NCI-H446 treated with DMSO at 0.1 percent for 48 hours (cell line): Measurements from ENCODE around the gene SMC4.
"Not testable (repeated sequence)": the region's sequence is repeated elsewhere in the genome, so short reads cannot be mapped to it uniquely, and the experiment has no call there.

ENCODE experiments used
- DNase-seq: peaks from one replicate; lab custom pipeline; 2025; lab: John Stamatoyannopoulos, UW

SMC4 gene

DNA sequence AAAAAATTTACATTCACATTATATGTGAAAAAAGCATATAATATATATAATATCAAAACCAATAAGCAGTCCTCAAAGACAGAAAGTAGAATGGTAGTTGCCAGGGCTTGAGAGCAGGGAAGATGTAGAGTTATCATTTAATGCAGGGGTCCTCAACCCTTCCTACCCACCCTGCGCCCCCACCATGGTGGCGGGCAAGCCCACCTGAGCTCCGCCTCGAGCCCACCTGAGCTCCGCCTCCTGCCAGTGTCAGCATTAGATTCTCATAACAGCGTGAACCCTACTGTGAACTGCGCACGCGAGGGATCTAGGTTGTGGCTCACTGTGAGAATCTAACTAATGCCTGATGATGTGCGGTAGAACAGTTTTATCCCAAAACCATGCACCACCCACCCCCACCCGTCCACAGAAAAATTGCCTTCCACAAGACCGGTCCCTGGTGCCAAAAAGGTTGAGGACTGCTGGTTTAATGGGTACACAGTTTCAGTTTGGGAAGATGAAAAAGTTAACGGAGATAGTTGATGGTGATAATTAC lies 47.1 kb downstream of the SMC4 start:
- DNase-seq: no peak

DNA sequence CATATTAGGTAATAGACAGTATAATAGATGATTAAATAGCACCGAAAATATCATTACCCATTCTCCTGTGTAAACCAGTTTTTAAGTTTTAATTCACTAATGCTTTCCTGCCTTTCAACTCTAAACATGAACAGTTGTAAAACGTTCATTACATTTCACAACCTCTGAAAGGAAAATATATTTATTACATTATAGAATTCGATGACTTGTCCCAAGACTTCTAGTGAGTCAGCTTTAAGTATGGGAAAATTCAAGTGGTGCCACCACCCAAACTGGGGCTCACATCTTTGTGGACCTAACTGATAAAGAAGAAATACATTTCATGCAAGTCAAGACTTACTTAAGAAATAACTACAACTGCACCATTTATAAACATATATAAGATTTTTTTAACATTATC lies 48.1 kb downstream of the SMC4 start:
- DNase-seq: no peak

DNA sequence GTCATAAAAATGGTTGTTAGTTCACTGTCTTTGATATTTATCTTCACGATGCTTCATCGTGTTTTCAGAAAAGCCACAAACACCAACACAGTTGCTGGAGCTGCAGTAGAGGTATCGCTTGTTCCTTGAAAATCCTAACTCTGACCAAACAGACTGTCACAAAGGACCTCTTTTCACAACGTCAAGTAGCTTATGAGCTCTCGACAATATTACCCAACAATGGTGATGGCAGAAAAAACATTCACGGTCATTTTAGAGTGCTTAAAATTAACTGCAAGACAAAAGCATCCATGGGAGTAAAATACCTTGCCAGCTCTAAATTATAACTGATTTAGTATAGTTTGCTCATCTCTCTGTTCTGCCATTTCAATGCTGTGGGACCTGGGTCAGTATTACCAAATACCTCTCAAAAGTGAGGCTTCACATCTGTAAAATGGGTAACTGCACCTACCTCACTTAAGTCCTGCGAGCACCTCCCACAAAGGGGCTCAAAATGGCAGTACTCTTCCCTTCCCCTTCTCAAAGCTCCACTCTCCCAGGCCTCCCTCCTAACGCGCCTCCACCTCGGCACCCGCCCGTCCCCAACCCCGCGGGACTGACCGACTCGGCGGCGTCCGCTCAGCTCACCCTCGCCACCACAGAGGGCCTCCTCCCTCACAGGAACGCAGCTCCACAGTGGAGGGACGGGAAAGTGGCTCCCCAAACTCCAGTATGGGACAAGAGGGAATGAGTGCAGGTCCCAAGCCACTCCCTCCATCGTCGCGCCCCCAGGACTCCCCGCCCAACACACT lies 49.6 kb downstream of the SMC4 start:
- DNase-seq: no peak

DNA sequence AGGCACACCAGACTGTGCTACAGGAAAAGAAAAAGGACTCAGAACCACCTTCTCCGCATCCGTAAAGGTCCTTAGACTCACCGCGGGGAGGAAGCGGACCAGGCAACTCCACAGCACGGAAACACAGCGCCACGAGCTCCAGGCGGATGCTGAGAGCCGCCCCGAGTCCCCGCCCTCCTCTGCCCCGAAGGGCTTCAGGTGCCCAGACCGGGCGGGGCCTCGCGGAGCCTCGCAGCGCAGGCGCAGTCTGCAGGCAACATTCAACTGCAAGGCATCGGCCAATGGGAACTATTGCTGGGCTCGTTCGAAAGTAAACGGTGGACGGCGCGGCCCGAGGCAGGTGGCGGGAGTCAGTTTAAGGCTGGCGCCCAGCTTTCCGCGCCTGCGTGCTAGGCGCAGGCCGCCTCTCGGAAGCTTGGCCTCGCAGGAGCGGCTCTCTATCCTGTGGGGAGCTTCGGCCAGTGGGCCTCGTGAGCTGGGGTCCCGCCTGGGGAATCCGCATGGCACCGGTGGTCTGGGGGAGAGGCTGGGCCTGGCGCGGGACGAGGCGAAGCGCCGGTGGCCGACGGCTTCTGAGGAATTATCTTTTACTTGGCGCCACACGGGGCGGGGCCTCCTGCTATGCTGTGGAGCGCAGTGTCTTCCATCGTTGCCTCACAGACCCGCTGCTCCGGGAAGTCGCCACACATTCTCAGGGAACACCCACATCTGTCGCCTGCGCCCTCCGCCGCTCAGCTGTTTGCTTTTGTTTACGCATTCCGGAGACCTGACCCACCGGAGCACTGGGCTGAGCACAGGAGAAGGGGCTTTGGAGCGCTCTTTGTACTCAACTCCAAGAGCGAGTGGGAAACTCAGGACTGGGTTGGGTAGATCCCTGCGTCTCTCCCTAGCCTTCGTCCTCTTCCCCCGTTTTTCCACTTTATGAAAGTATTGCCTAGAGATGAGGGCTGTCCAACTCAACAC lies 50.5 kb downstream of the SMC4 start, which contains the start of gene TRIM59:
Gene TRIM59 (minus strand): TSS at position 151 of the 963 bp plus-strand sequence. CDS start 10,603 bp downstream, outside the sequence.
- DNase-seq: no peak

DNA sequence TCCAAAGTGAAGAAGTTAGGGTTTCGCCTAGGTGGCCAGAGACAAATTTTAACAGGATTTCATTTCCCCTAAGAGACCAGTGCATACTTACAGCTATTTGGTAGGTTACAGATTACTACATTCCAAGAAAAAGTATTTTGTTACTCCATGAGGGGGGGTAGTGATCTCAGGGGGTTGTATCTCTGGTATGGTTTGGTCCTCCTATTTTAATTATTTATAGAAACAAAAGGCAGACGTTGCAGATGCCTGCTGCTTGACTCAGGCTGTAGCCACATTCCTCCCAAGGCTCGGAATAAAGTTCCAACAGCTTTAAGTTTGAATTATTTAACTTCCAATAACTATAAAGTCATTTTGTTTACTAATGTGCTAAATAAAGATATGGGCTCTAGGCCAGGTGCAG lies 51.4 kb downstream of the SMC4 start:
- DNase-seq: no peak

DNA sequence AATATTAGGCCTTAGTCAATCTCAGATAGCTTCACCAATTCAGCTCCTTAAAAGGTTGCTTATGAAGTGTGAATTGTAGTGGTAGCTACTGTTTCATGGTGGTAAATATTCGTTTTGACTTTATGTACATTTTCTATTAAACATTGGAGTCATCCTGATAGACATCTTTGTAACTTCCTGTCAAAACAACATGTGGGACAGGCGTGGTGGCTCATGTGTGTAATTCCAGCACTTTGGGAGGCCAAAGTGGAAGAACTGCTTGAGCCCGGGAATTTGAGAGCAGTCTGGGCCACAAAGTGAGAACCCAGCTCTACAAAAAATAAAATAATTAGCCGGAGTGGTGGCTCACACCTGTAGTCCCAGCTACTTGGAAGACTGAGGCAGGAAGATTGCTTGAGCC lies 52.2 kb downstream of the SMC4 start:
- DNase-seq: no peak

DNA sequence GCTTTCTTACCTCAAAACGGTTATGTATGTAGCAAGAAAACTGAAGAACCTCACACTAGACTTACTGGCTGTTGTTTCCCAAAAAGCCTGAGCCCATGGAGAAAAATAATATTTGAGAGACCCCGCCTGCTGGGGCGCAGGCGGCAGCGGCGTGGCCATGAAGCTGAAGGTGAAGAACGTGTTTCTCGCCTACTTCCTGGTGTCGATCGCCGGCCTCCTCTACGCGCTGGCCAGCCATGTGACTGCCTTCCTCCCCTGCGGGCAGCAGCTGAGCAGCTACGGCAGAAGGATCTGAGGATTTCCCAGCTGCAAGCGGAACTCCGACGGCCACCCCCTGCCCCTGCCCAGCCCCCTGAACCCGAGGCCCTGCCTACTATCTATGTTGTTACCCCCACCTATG lies 52.8 kb downstream of the SMC4 start:
- DNase-seq: not testable (repeated sequence)

DNA sequence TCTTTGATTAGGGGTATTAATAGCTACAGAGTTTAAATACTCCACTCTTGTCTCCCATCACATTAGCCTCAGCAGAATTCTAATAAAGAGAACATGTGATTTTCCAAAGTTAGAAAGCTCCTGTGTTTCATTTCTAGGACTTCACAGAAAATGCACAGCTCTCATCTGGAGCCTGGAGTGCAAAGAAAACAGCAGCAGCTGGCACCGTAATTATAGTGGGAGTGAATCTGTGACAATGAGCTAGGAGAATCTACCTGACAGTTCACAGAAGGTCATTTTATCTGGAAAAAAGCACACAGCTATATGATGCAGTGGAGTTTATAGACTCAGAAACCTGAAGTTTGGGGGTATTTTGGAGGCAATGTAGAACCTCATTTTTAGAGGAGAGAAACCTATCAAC lies 55.5 kb downstream of the SMC4 start:
- no peak for DNase-seq

DNA sequence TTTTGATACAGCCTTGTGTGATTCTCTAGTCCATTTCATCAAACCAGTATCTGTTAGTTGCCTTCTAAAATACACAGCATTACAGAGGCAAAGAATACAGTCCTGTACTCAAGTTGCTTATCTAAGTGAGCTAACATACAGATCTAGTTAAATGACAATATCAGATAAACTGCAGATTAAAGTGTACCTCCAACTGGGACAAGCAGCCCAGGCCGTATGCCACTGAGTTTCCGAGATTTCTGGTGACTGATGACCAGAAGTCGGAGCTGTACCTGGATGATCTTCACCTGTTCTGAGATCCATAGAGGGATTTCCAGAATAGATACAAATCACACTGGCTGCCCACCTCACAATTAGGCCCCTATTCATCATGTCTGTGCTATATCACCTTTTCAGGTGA lies 56.4 kb downstream of the SMC4 start:
- no peak for DNase-seq

DNA sequence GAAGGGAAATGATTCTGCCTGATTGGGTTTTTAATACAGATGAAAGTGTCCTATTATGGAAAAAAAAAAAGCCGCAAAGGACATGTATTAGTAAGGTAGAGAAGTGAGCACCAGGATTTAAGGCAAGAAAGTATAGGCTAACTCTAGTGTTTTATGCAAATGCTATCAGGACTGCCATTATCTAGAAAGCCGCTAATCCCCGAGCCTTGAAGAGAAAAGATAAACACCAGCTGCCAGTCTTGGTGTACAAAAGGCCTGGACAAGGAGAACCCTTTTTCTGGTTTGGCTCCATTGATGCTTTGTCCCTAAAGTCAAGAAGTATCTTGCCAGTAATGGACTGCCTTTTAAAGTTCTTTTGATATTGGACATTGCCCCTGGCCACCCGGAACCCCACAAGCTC lies 58.7 kb downstream of the SMC4 start:
- DNase-seq: no peak

DNA sequence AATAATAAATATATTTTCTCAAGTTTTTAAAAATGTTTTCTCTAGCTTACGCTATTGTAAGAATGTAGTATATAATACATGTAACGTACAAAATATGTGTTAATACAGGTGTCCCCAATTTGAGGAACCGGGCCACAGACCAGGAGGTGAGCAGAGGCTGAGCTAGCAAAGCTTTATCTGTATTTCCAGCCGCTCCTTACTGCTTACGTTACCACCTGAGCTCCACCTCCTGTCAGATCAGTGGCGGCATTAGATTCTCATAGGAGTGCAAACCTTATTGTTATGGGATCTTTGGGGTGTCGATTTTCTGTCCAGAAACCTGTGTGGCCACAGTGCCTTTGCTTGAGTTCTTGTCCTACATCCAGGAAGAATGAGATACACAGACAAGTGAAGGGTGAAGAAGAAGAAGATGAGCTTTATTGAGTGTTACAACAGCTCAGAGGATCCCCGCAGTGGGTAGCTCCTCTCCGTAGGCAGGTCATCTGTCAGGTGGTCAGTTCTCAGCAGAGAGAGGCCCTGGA lies 60.1 kb downstream of the SMC4 start:
- no peak for DNase-seq

DNA sequence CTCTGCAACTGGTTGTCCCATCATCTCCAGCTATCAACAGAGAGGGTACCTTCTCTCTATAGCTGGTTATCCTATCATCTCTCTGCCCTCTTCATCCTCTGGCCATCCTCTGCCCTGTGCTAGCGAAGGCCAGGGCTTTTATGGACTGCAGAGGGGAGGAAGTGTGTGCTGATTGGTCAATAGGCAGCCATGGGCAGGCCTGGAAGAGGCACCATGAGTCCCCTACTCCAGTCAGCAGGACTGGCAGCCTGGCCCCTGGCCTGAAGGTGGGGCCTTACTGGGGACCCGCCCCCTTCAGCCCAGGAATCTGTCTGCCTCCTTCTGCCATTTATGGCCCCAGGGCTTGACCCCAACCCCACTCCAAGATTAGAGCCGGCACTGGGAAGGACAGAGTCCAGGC lies 60.6 kb downstream of the SMC4 start:
- DNase-seq: no peak

DNA sequence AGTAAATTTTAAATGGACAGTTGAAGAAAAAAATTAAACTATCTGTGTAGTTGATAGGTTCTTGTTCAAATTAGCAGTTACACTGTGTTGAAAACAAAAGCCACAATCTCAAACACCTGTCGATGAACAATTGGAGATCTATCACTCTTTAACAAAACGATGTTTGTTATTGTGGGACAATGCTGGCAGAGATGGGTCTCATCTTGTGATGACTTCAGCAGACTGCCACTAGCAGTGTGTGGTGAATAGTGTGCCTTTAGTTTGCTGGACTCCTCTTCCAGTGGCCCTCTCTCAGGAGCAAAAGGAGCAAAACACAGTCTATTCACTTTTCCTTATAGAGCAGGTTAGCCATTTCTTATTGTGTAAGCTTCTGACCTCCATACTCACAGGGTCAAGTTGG lies 64.9 kb downstream of the SMC4 start:
- no peak for DNase-seq

DNA sequence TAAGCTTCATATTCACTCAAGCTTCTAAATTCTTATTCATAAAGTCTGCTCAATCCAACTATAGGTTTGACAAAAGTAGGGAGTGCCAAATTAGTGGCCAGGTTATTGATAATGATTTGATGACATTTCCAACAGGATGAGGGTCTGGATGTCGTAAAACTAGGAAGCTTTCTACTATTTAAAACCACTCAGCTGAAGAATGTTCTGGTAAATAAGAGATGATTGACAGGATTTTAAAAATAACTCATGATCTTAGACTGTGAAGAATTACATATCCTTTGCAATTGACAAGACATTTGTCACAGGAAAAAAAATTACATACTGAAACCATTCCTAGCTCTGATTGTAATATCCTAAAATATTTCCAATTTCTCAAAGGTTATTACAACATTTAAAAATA lies 65.5 kb downstream of the SMC4 start:
- no peak for DNase-seq

DNA sequence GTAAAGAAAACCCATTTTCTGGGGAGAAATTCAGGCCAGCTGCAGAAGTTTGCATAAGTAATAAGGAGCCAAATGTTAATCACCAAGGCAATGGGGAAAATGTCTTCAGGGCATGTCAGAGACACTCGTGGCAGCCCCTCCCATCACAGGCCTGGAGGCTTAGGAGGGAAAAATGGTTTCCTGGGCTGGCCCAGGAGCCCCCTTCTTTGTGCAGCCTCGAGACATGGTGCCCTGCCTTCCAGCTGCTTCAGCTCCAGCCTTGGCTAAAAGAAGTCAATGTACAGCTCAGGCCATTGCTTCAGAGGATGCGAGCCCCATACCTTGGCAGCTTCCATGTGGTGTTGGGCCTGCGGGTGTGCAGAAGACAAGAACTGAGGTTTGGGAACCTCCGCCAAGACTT lies 70.7 kb downstream of the SMC4 start:
- DNase-seq: no peak

DNA sequence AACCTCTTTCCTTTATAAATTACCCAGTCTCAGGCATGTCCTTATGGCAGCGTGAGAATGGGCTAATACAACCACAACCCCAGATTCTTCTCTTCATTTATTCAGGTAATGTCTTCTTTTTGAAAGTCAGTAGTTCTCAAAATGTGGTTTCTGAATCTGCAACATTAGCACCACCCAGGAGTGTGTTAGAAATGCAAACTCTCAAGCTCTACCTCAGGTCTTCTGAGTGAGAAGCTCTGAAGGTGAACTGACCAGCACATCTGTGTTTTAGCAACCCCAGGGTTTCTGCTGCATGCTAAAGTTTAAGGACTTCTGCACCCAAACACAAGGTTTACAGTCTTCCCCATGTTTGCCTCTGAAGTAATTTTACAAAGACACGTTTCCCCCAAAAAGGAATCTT lies 72.4 kb downstream of the SMC4 start:
- DNase-seq: no peak

DNA sequence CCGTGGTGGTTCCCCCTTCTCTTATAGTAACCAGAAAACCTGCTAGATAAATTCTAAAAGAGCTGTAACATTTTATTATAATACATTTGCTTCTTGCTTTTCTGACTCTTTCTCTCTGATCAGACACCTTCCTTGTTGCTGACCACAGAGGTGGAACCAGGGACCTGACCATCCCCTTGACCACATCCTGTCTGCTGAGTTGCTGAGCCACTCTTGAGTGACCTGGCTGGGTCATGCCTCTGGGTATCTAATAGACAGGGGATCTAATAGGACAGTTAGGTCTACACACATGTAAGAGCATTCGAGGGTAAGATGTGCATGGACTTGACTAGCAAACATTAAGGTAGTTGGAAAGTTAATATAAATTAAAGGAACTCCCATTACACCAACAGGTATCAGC lies 72.9 kb downstream of the SMC4 start:
- no peak for DNase-seq

DNA sequence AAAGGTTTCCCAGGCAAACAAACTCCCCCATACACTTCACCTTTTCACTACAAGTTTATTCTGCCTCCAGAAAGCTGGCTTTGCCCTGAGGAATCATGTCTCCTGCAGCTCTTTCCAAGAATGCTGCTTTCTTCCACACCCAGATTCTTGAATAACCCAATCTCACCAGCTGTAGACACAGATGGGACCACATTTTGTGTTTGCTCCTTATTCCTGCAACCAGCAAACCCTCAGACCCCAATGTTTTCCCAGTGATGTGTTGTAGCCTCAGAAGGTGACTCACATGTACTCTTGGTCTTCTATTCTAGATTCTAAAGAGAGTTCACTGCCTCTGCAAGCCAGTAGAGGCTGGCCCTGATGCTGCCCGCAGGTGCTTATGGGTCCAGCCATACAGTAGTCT lies 73.8 kb downstream of the SMC4 start:
- no peak for DNase-seq

DNA sequence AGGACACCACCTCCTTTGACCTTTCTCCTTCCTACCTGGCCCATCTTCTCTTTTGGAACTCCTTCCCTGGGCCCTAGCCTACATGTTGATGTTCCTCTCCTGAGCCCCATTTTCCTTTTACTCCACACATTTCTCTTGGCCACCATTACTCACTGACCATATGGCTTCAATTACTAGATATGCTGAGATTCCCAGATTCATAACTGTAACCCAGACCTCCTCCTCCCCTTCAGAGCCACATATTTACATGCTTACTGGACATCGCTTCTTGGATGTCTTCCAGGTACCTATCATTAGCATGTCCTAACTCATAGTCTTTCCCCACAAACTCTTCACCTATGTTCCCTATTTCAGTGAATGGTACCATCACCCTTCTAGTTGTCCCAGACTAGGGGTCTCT lies 74.5 kb downstream of the SMC4 start:
- no peak for DNase-seq

DNA sequence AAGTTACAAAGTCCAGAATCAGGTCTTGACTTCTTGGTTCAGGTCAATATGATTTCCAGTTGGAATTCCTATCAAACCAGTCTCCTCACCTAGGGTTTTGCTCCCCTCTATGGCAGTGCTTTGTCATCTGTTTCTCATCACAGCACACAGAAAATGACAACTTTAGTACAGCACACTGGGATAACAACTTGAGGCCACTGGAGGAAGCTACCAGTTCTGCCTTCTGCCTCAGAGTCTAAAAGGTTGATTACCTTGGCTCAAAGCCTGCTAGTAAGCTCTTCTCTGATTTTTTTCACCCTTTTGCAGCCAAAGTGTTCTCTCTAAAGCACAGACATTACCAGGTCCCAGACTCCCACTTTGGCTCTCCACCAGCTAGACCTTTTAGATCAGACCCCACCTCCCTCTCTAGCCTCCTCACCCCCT lies 75.0 kb downstream of the SMC4 start:
- DNase-seq: no peak

DNA sequence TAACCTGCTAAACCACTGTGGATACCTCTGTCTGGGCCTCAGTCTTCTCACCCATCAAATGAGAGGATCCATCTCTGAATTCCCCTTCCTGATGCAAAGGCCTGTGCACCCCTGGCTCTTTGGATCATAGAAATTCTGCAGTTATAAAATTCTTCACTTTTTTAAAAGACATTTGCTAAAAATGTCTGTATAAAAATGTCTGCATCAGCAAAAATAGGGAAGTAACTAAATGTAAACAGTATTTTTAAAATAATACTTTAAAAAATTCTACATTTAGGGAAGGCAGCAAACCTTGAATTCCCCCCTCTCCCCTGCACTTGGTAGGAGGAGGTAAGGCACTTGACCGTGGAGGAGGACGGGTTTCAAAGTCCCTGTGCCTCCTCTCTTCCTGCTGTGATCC lies 75.7 kb downstream of the SMC4 start:
- no peak for DNase-seq

DNA sequence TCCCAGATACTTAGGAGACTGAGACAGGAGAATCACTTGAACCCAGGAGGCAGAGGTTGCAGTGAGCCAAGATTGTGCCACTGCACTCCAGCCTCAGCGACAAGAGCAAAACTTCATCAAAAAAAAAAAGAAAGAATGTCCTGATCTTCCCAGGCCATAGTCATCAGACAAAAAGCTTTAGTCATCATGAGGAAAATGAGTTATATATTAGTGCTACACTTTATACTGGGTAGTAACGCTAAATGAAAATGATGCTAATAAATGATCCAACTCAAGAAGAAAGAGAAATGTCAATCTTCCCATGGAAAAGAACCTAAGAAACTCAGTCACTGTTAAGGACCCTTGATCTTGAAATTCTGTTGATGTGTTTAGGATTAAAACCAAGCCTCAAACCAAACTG lies 76.4 kb downstream of the SMC4 start:
- DNase-seq: no peak

DNA sequence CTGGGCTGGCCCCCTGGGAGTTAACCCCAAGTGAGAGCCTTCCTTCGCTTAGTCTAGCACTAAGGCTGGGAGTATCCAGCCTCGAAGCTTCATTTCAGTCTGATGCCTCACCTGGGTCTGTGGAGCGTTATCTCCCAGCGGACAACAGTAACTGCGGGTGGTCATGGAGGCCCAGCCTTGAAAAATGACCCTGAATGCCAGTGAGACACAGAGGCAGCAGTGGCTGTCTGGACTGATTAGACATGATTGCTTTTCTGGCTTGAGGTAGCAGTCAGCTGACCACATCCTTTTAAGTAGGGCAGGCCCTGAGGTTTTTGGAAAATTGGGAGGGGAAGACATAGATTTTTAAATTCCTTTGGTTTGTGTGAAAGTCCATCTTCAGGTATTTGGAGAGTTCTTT lies 78.3 kb downstream of the SMC4 start:
- no peak for DNase-seq
